Gastroesophageal sphincter (tissue), 4 donors: ENCODE data around the gene TRIM72. TPM values are rescaled to one million over a fixed set of nuclear protein-coding genes. Genes with fewer than 3 reads are reported as not detected.
"Not testable (repeated sequence)": the region's sequence is repeated elsewhere in the genome, so short reads cannot be mapped to it uniquely, and the experiment has no call there.

Experiments
- ATAC-seq: fragments of 150-250 bp; one replicate; pipeline ENCODE4 v1.9.1; 2016; ENCODE audit warnings: mild to moderate bottlenecking, moderate library complexity
- H3K27ac ChIP-seq, 4 donors: fragments of 200-600 bp; sonication (generic) in 3 of 4; 1 replicate in 3 of 4; 2 replicates in 1 of 4; pipeline ENCODE4 v1.5.1; 2016 to 2019
- H3K27me3 ChIP-seq: fragments of 200-600 bp; sonication (generic); one replicate; pipeline ENCODE4 v1.5.1; 2019
- H3K36me3 ChIP-seq, 2 donors: fragments of 200-600 bp; sonication (generic); one replicate each; pipeline ENCODE4 v1.5.1; 2019; ENCODE audit warnings: control low read depth in 1 of 2
- H3K4me1 ChIP-seq, 3 donors: fragments of 200-600 bp; sonication (generic); 1 replicate in 2 of 3; 2 replicates in 1 of 3; pipeline ENCODE4 v1.5.1; 2016 to 2019; ENCODE audit warnings: control low read depth in 2 of 3
- H3K4me3 ChIP-seq, 2 donors: fragments of 200-600 bp; sonication (generic); one replicate each; pipeline ENCODE4 v1.5.1; 2019; ENCODE audit warnings: mild to moderate bottlenecking in 1 of 2, moderate library complexity in 1 of 2
- H3K9me3 ChIP-seq, 3 donors: fragments of 200-600 bp; sonication (generic); one replicate each; pipeline ENCODE4 v1.5.1; 2017 to 2019; ENCODE audit warnings: control low read depth in 2 of 3
- CTCF ChIP-seq, 4 experiments: fragments of 200-600 bp in 2 of 4; fragments of 450-650 bp in 2 of 4; sonication (generic) in 1 of 4; IDR thresholded peaks; one replicate each; pipeline ENCODE4 v1.5.1; 2017 to 2019; ENCODE audit warnings: antibody characterized with exemption in 4 of 4, mild to moderate bottlenecking in 2 of 4, moderate library complexity in 2 of 4
- EP300 ChIP-seq: sonication (generic); formaldehyde crosslinking; IDR thresholded peaks from one replicate; pipeline ENCODE4 v1.6.1; 2017; ENCODE audit warnings: antibody characterized with exemption, mild to moderate bottlenecking
- POLR2A ChIP-seq, 2 donors: fragments of 450-650 bp; IDR thresholded peaks; one replicate each; pipeline ENCODE4 v1.6.1; 2017; ENCODE audit warnings: antibody characterized with exemption in 2 of 2, mild to moderate bottlenecking in 2 of 2, moderate library complexity in 1 of 2
- POLR2AphosphoS5 ChIP-seq: sonication (generic); formaldehyde crosslinking; IDR thresholded peaks from one replicate; pipeline ENCODE4 v1.6.1; 2017; ENCODE audit warnings: antibody characterized with exemption
- WGBS, 2 donors: methylation state at CpG; one replicate each; pipeline ENCODE4 v1.1.5; 2018; ENCODE audit warnings: low coverage in 1 of 2; 5-methylcytosine and 5-hydroxymethylcytosine counted together
- total RNA-seq, 4 donors: library from RNA; depleted of rRNA; stranded (reverse); fragments of >200 nt; gene quantifications; one replicate each; pipeline ENCODE4 v1.1.0, GENCODE V29; 2016

TRIM72 gene, protein sequence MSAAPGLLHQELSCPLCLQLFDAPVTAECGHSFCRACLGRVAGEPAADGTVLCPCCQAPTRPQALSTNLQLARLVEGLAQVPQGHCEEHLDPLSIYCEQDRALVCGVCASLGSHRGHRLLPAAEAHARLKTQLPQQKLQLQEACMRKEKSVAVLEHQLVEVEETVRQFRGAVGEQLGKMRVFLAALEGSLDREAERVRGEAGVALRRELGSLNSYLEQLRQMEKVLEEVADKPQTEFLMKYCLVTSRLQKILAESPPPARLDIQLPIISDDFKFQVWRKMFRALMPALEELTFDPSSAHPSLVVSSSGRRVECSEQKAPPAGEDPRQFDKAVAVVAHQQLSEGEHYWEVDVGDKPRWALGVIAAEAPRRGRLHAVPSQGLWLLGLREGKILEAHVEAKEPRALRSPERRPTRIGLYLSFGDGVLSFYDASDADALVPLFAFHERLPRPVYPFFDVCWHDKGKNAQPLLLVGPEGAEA
- under 1 TPM in 2 of 4 donors, not detected in 2; under 0.01 to 0.08 TPM for total RNA-seq

GRCh38 chr16:31213877-31214707, at the start of gene TRIM72:
TRIM72 (plus strand) TSS chr16:31214119; CDS start chr16:31214739, 620 bp downstream.
- H3K4me1 ChIP-seq: peaks cover 0 to 29% (median 24%) of the 10 kb centered on the region in 3 donors
- H3K4me3 ChIP-seq: peak within 1 kb of the TSS in 1 of 2 donors; percentile 54
- peaks cover 74% of the 10 kb centered on the region for H3K27me3 ChIP-seq
- WGBS, 2 donors: 80% methylated on average over 2 of the region's 25 CpGs; no CpG with 5 or more reads in 1 of the 2 donors
- peak within 1 kb of the TSS in 1 of 4 donors; percentile 10 for H3K27ac ChIP-seq
- no peaks in the 10 kb centered on the region for H3K36me3 ChIP-seq
- ATAC-seq: no peak
- H3K9me3 ChIP-seq: no peaks in the 10 kb centered on the region
- TF ChIP-seq EP300 (no peak), CTCF (IDR thresholded peaks at IDR 0.05) (no peak), POLR2AphosphoS5 (no peak), POLR2A (IDR thresholded peaks at IDR 0.05) (no peak)

DNA sequence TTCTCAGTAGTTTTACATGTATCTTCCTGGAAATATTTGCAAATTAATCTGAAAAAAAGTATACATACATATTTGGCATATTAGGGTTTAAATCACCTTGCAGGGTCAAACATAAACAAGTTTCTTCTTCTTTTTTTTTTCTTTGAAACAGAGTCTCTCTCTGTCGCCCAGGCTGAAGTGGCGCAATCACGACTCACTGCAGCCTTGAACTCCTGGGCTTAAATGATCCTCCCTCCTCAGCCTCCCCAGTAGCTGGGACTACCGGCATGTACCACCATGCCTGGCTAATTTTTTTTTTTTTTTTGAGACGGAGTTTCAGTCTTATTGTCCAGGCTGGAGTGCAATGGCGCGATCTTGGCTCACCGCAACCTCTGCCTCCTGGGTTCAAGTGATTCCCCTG, 46.6 kb upstream of the TRIM72 start:
- Histone ChIP-seq H3K4me1 (no peaks in the 10 kb centered on the region), H3K27ac (no peak overlapping the region), H3K9me3 (no peaks in the 10 kb centered on the region), H3K27me3 (no peaks in the 10 kb centered on the region), H3K4me3 (no peak overlapping the region), H3K36me3 (no peaks in the 10 kb centered on the region)
- WGBS, 2 donors: 88% methylated on average over 7 of the region's 8 CpGs; no CpG with 5 or more reads in 1 of the 2 donors
- TF ChIP-seq POLR2AphosphoS5: no peak
- TF ChIP-seq CTCF (IDR thresholded peaks at IDR 0.05): no peak
- no peak for TF ChIP-seq EP300
- TF ChIP-seq POLR2A (IDR thresholded peaks at IDR 0.05): no peak
- ATAC-seq: no peak

DNA sequence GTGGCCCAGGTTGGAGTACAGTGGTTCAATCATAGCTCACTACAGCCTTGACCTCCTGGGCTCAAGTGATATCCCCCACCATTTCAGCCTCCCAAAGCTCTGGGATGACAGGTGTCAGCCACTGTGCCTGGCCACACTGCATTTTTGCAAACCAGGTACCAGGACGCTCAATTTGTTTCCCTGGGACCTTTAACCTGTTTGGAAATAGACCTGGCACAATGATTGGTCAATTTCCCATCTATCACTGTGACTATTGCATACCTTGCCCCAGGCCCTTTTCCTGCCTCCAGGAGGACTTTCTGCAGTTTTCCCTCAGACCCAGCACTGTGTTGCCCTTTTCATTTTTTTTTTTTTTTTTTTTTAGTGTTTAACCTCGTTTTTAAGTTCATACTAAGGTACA, 45.1 kb upstream of the TRIM72 start:
- WGBS, 2 donors: 18 to 67% methylated on average over 1 to 2 of the region's 2 CpGs
- Histone ChIP-seq H3K36me3 (no peaks in the 10 kb centered on the region), H3K4me3 (no peak overlapping the region), H3K27ac (no peak overlapping the region), H3K27me3 (no peaks in the 10 kb centered on the region), H3K9me3 (no peaks in the 10 kb centered on the region), H3K4me1 (no peaks in the 10 kb centered on the region)
- TF ChIP-seq POLR2A (IDR thresholded peaks at IDR 0.05) (no peak), POLR2AphosphoS5 (no peak), CTCF (IDR thresholded peaks at IDR 0.05) (no peak), EP300 (no peak)
- no peak for ATAC-seq

DNA sequence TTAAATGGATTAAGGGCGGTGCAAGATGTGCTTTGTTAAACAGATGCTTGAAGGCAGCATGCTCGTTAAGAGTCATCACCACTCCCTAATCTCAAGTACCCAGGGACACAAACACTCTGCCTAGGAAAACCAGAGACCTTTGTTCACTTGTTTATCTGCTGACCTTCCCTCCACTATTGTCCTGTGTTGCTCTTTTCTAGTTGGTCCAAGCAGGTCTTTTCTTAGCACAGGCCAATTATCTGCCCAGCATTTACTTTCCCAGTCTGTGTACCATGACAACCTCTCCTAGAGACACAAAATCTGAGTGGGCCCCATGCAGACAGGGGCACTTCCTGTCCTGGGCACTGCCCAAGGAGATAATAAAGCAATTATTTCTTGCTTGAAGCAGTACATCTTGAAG, 43.9 kb upstream of the TRIM72 start:
- no CpG with 5 or more reads among the region's 2 CpGs for WGBS, 2 donors
- H3K27me3 ChIP-seq, H3K4me3 ChIP-seq, ATAC-seq, H3K4me1 ChIP-seq, H3K9me3 ChIP-seq, H3K36me3 ChIP-seq, H3K27ac ChIP-seq: not testable (repeated sequence)

DNA sequence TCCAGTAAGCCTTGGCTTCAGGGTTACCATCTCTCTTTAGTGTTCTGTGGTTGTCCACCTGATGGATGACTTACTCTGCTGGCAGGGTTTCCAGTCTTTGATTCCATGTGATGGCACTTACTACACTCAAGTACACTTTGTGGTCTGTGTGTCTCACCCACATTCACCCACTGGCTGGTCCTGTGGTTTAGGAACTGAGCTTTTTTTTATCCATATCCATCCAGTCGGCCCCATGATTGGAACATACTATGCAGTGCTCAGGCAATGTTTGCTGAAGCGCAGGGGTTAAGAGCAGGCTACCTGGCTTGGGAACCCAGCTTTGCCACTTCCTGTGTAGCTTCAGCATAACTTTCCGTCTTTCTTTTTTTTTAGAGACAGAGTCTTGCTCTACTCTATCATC, 36.8 kb upstream of the TRIM72 start:
- ATAC-seq: no peak
- peaks cover 0 to 23% (median 14%) of the 10 kb centered on the region in 3 donors for H3K4me1 ChIP-seq
- 80 to 82% methylated on average over 2 to 3 of the region's 3 CpGs for WGBS, 2 donors

More for the DNA sequence above, 36.8 kb upstream of the TRIM72 start:
- TF ChIP-seq POLR2AphosphoS5: no peak
- H3K36me3 ChIP-seq: peaks cover 0 to under 1% of the 10 kb centered on the region in 2 donors
- H3K27me3 ChIP-seq: no peaks in the 10 kb centered on the region
- no peak overlapping the region for H3K4me3 ChIP-seq
- no peak overlapping the region for H3K27ac ChIP-seq
- H3K9me3 ChIP-seq: no peaks in the 10 kb centered on the region
